ENCODE measurements around the gene PIN1. TPM values are rescaled to one million over a fixed set of nuclear protein-coding genes. Genes with fewer than 3 reads are reported as not detected.
"Not testable (repeated sequence)": the region's sequence is repeated elsewhere in the genome, so short reads cannot be mapped to it uniquely, and the experiment has no call there.

Gene PIN1
- total and polyA plus RNA-seq, 10 donors = 37.7 to 86.1 (median 50.9) TPM

DNA sequence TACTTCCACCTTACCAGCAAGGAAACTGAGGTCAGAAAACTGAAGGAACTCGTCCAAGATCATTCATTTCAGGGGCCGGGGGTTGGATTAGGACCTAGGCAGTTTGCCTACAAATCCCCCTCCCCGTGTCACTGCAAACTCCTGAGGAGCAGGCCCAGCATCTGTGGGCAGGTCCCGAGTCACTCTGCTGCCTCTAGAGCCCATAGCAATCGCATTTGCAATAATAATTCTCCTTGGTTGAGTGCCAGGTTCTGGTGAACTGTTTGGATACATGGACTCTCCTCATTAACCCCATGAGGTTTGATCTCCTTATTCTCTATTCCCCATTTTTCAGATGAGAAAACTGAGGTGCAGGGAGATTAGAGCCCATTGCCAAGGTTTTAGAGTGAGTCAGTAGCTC, 903 bp downstream of the PIN1 start:
- TF ChIP-seq POLR2A (IDR thresholded peaks at IDR 0.05) = no peak
- Histone ChIP-seq H3K27me3 (replicated peaks in 1 of 7) (no peaks in the 10 kb centered on the region), H3K4me1 (peaks cover 12 to 43% (median 28%) of the 10 kb centered on the region in 6 donors), H3K9me3 (no peaks in the 10 kb centered on the region), H3K36me3 (peaks cover under 1 to 42% (median 30%) of the 10 kb centered on the region in 6 donors), H3K4me3 (peak overlapping the region; percentile 92 to 99 (median 98)), H3K27ac (peak overlapping the region in 1 of 8 donors; percentile 90)
- intact Hi-C loops (cut with DNase I; ENCODE audit: low total_unique reads) = no loop called here
- DNase-seq = no peak
- WGBS, 5 donors = 8 to 16% (median 12%) methylated on average over 5 of the region's 5 CpGs

- Histone ChIP-seq H3K4me3 (no peak overlapping the region), H3K27ac (no peak overlapping the region), H3K4me1 (peaks cover 12 to 43% (median 28%) of the 10 kb centered on the region in 6 donors), H3K36me3 (peaks cover 3 to 60% (median 52%) of the 10 kb centered on the region in 6 donors), H3K27me3 (replicated peaks in 1 of 7) (no peaks in the 10 kb centered on the region), H3K9me3 (peaks cover 0 to 5% (median under 1%) of the 10 kb centered on the region in 8 donors)
- intact Hi-C loops (cut with DNase I; ENCODE audit: low total_unique reads) = no loop called here
- no peak for DNase-seq
- 89 to 97% (median 92%) methylated on average over 5 to 15 of the region's 15 CpGs for WGBS, 5 donors
- TF ChIP-seq POLR2A (IDR thresholded peaks at IDR 0.05) (no peak), POLR2AphosphoS5 (IDR thresholded peaks at IDR 0.05) (peak in 1 of 3 donors; percentile 10), CTCF (IDR thresholded peaks at IDR 0.05 in 8 of 11, conservative IDR thresholded peaks at IDR 0.05 in 3 of 11) (no peak)
Measured at GRCh38 chr19:9838324-9838723, 3.2 kb downstream of the PIN1 start.

DNA sequence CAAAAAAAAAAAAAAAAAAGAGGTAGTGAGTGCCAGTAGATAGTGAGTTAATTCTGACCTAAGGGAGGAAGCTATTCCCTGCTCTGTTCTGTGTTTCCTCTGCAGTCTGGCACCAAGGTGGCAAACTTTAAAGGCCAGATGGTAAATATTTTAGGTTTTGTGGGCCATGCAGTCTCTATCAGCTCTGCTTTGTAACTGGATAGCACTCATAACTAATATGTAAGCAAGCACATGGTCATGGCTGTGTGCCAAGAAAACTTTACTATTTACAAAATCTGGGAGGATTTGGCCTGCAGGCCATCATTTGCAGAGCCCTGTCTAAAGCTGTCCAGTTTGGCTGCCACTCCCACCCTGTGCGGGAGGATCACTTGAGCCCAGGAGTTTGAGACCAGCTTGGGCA, 4.3 kb downstream of the PIN1 start:
- no peak overlapping the region for H3K27ac ChIP-seq
- intact Hi-C loops (cut with DNase I; ENCODE audit: low total_unique reads) = no loop called here
- H3K4me3 ChIP-seq = no peak overlapping the region
- H3K9me3 ChIP-seq = peaks cover 0 to 14% (median 9%) of the 10 kb centered on the region in 8 donors
- TF ChIP-seq POLR2AphosphoS5 (IDR thresholded peaks at IDR 0.05) (no peak), POLR2A (IDR thresholded peaks at IDR 0.05) (no peak), CTCF (IDR thresholded peaks at IDR 0.05 in 8 of 11, conservative IDR thresholded peaks at IDR 0.05 in 3 of 11) (no peak)
- H3K36me3 ChIP-seq = peaks cover 3 to 71% (median 62%) of the 10 kb centered on the region in 6 donors
- no peaks in the 10 kb centered on the region for H3K27me3 ChIP-seq (replicated peaks in 1 of 7)
- no peak for DNase-seq
- H3K4me1 ChIP-seq = peaks cover 12 to 39% (median 25%) of the 10 kb centered on the region in 6 donors
- WGBS, 5 donors = 80 to 95% (median 87%) methylated on average over 1 of the region's 1 CpG

DNA sequence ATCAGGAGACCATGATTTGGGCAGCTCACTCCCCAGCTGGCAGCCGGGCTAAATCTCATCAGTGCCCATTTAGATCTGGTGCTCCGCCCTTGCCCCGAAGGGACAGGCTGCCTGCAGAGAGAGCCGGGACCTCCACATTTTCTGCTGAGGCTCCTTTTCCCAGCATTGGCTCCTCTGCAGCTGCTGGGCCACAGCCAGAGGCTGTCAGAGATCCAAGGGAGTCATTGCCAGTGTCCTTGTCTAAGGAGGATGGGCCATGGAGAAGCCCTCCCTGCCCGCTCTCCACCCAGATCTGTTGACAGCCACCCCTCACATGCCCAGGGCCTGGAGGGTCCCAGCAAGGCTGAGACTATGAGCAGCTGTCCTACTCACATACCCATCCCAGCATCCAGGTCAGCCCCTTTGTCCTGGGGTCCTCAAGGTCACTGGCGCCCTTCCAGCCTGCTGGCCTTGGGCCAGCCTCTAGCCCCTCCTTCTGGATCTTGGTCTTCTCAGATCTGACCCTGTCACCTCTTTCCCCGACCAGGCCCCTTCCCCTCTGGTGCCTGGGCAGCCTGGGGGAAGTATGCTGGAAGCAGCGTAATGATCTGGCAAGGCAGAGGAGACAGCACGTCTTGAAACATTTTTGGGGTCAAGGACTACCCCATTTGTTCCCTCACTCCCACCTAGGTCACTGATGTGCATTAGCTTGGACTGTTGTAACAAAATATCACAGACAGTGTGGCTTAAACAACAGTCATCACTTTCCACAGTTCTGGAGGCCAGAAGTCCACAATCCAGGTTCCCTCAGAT, 7.9 kb downstream of the PIN1 start:
- 82 to 90% (median 86%) methylated on average over 5 to 9 of the region's 9 CpGs for WGBS, 5 donors
- intact Hi-C loops (cut with DNase I; ENCODE audit: low total_unique reads) = no loop called here
- no peak overlapping the region for H3K4me3 ChIP-seq
- no peaks in the 10 kb centered on the region for H3K27me3 ChIP-seq (replicated peaks in 1 of 7)
- DNase-seq = no peak
- TF ChIP-seq CTCF (IDR thresholded peaks at IDR 0.05 in 8 of 11, conservative IDR thresholded peaks at IDR 0.05 in 3 of 11) (no peak), POLR2AphosphoS5 (IDR thresholded peaks at IDR 0.05) (no peak), POLR2A (IDR thresholded peaks at IDR 0.05) (no peak)
- H3K36me3 ChIP-seq = peaks cover 3 to 100% (median 87%) of the 10 kb centered on the region in 6 donors
- peaks cover 0 to 14% (median 9%) of the 10 kb centered on the region in 8 donors for H3K9me3 ChIP-seq
- H3K4me1 ChIP-seq = peaks cover 0 to 17% (median 0%) of the 10 kb centered on the region in 6 donors
- no peak overlapping the region for H3K27ac ChIP-seq

DNA sequence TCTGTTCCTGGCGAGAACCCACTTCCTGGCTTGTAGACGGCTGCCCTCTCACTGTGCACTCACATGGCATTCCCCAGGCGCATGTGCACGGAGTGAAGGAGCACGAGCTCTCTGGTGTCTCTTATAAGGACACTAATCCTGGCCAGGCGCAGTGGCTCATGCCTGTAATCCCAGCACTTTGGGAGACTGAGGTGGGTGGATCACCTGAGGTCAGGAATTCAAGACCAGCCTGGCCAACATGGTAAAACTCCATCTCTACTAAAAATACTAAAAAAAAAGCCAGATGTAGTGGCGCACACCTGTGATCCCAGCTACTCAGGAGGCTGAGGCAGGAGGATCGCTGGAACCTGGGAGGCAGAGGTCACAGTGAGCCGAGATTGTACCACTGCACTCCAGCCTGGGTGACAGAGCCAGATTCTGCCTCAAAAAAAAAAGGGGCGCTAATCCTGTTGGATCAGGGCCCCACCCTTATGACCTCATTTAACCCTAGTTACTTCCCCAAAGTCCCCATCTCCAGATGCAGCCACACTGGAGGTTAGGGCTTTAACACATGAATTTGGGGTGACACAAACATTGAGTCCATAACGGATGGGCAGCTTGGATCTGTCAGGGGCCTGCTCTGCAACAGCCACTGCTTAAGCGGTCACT, 8.6 kb downstream of the PIN1 start:
- 91 to 96% (median 96%) methylated on average over 8 to 12 of the region's 12 CpGs for WGBS, 5 donors
- H3K27me3 ChIP-seq (replicated peaks in 1 of 7); H3K4me3 ChIP-seq; DNase-seq; H3K27ac ChIP-seq; intact Hi-C loops (cut with DNase I; ENCODE audit: low total_unique reads): not testable (repeated sequence)
- Histone ChIP-seq H3K36me3 (peaks cover 3 to 100% (median 88%) of the 10 kb centered on the region in 6 donors), H3K9me3 (peaks cover 0 to 14% (median 9%) of the 10 kb centered on the region in 8 donors), H3K4me1 (peaks cover 0 to 11% (median 0%) of the 10 kb centered on the region in 6 donors)
